ENCODE data around the gene APBA1. TPM values are rescaled to one million over a fixed set of nuclear protein-coding genes. Genes with fewer than 3 reads are reported as not detected.

The APBA1 gene
- total RNA-seq, 4 donors from 2014 or later, result 4.3 to 11.8 (median 8.4) TPM

GRCh38 chr9:69696802-69697201 is 24.6 kb upstream of the APBA1 start:
- ATAC-seq (ENCODE audit: low FRiP score) (no peak), DNase-seq (ENCODE audit: low spot score) (no peak)
- no peak for TF ChIP-seq CTCF (IDR thresholded peaks at IDR 0.05)

GRCh38 chr9:69689991-69690538 is 17.9 kb upstream of the APBA1 start:
- no peak for TF ChIP-seq CTCF (IDR thresholded peaks at IDR 0.05)
- DNase-seq (ENCODE audit: low spot score), result no peak
- ATAC-seq (ENCODE audit: low FRiP score), result no peak

GRCh38 chr9:69683927-69684326 is 11.8 kb upstream of the APBA1 start:
- no peak for DNase-seq (ENCODE audit: low spot score)
- ATAC-seq (ENCODE audit: low FRiP score), result no peak
- TF ChIP-seq CTCF (IDR thresholded peaks at IDR 0.05), result no peak

- no peak for TF ChIP-seq CTCF (IDR thresholded peaks at IDR 0.05)
- DNase-seq (ENCODE audit: low spot score) (no peak), ATAC-seq (ENCODE audit: low FRiP score) (no peak)
These were observed 6.8 kb upstream of the APBA1 start for GRCh38 chr9:69678843-69679538.

- no peak for TF ChIP-seq CTCF (IDR thresholded peaks at IDR 0.05)
- DNase-seq (ENCODE audit: low spot score) (no peak), ATAC-seq (ENCODE audit: low FRiP score) (no peak)
These were observed 5.8 kb upstream of the APBA1 start for GRCh38 chr9:69677931-69678330.

GRCh38 chr9:69675563-69675962 is 3.4 kb upstream of the APBA1 start:
- ATAC-seq (ENCODE audit: low FRiP score), result no peak
- TF ChIP-seq CTCF (IDR thresholded peaks at IDR 0.05), result no peak
- DNase-seq (ENCODE audit: low spot score), result no peak

Measured in omental fat pad (tissue), 4 donors.